Neural cell (in vitro differentiated cells): ENCODE data around the gene RPA4.

Source experiments
- EZH2 ChIP-seq: fragments of 200-600, 300-800 bp; shearing (Covaris generic), sonication (generic); IDR thresholded peaks from 2 replicates; pipeline ENCODE4 v1.6.1; 2014; ENCODE audit warnings: antibody characterized with exemption, low read length, borderline replicate concordance, mild to moderate bottlenecking; ENCODE audit not compliant: insufficient read depth, poor library complexity, severe bottlenecking
- SMC3 ChIP-seq: fragments of 450-650 bp; conservative IDR thresholded peaks from 2 replicates; pipeline ENCODE4 v1.6.1; 2014; ENCODE audit warnings: antibody characterized with exemption, mild to moderate bottlenecking, moderate library complexity; ENCODE audit not compliant: poor library complexity
- TAF1 ChIP-seq: IDR thresholded peaks from 2 replicates; pipeline ENCODE4 v1.6.1; 2012; ENCODE audit warnings: low read depth
- TF ChIP-seq, protein P1 (sequence below): fragments of 450-650 bp; IDR thresholded peaks from 2 replicates; pipeline ENCODE4 v1.5.1; 2014; ENCODE audit warnings: antibody characterized with exemption, mild to moderate bottlenecking, moderate library complexity; ENCODE audit not compliant: poor library complexity, severe bottlenecking
- TF ChIP-seq, protein P2 (sequence below): IDR thresholded peaks from 2 replicates; pipeline ENCODE4 v1.6.1; 2012; ENCODE audit warnings: borderline replicate concordance

DNA sequence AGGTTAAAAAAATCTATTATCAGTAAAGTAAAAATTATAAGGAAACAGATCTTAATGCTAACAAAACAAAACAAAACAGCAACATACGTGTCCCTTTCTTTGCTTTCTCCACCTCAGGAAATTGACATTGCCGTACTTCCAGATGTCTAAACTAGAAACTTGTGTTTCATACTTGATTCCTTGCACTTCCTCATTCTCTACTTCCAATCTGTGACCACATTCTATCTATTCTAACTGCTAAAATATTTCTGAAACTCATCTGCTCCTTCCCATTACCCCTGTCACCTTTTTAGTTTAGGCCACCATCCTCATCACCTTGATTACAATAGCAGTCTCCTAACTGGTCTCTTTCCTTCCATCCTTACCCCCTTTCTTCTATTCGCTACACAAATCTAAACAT is 22.5 kb upstream of the RPA4 start:
- TF ChIP-seq, protein P1, sequence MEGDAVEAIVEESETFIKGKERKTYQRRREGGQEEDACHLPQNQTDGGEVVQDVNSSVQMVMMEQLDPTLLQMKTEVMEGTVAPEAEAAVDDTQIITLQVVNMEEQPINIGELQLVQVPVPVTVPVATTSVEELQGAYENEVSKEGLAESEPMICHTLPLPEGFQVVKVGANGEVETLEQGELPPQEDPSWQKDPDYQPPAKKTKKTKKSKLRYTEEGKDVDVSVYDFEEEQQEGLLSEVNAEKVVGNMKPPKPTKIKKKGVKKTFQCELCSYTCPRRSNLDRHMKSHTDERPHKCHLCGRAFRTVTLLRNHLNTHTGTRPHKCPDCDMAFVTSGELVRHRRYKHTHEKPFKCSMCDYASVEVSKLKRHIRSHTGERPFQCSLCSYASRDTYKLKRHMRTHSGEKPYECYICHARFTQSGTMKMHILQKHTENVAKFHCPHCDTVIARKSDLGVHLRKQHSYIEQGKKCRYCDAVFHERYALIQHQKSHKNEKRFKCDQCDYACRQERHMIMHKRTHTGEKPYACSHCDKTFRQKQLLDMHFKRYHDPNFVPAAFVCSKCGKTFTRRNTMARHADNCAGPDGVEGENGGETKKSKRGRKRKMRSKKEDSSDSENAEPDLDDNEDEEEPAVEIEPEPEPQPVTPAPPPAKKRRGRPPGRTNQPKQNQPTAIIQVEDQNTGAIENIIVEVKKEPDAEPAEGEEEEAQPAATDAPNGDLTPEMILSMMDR, result no peak
- TF ChIP-seq EZH2, result no peak
- no peak for TF ChIP-seq SMC3
- TF ChIP-seq, protein P2, sequence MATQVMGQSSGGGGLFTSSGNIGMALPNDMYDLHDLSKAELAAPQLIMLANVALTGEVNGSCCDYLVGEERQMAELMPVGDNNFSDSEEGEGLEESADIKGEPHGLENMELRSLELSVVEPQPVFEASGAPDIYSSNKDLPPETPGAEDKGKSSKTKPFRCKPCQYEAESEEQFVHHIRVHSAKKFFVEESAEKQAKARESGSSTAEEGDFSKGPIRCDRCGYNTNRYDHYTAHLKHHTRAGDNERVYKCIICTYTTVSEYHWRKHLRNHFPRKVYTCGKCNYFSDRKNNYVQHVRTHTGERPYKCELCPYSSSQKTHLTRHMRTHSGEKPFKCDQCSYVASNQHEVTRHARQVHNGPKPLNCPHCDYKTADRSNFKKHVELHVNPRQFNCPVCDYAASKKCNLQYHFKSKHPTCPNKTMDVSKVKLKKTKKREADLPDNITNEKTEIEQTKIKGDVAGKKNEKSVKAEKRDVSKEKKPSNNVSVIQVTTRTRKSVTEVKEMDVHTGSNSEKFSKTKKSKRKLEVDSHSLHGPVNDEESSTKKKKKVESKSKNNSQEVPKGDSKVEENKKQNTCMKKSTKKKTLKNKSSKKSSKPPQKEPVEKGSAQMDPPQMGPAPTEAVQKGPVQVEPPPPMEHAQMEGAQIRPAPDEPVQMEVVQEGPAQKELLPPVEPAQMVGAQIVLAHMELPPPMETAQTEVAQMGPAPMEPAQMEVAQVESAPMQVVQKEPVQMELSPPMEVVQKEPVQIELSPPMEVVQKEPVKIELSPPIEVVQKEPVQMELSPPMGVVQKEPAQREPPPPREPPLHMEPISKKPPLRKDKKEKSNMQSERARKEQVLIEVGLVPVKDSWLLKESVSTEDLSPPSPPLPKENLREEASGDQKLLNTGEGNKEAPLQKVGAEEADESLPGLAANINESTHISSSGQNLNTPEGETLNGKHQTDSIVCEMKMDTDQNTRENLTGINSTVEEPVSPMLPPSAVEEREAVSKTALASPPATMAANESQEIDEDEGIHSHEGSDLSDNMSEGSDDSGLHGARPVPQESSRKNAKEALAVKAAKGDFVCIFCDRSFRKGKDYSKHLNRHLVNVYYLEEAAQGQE, result no peak
- TF ChIP-seq TAF1, result no peak
